HG03342 (cell line): ENCODE data around the gene CCDC177.

Experiments
- ATAC-seq: cut with Tn5 transposase; IDR thresholded peaks from one replicate; pipeline ENCODE4 v1.9.1; 2021; ENCODE audit warnings: mild to moderate bottlenecking, moderate library complexity; ENCODE audit not compliant: unreplicated experiment

CCDC177 gene

GRCh38 chr14:69569859-69570258 is 4.8 kb downstream of the CCDC177 start:
- no peak for ATAC-seq

GRCh38 chr14:69567563-69567962 is 7.1 kb downstream of the CCDC177 start:
- ATAC-seq = no peak

DNA sequence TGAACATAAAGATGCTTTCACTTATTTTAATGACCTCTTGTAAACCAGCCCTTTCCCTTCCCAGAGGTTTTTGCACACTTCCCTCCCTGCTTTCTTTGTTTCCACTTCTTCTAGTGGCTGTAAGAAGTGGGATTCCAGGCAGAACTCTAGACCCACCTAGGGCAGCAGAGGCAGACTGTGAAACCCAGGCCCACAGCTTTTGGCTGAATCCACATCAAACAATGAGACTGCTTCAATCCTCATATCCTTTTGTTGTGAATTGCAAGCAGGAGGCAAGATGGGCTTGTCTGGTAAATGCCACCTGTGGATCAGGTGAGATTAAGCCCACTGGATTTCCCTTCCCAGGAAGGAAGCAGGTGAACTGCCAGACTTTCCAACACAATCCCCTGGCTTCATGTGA is 12.8 kb downstream of the CCDC177 start:
- no peak for ATAC-seq

DNA sequence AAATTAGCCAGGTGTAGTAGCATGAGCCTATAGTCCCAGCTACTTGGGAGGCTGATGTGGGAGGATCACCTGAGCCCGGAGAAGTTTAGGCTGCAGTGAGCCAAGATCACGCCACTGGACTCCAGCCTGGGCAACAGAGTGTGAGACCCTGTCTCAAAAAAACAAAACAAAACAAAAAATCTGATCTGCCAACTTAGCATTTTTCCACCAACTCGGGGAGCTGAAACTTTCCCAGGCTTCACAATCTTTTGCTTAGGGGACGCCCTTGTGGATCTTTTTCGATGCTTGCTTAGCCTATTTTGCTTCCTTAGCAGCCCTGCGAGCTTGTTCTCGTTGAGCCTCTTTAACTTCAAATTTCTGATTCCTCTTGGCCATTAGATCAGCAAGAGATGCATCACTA is 13.8 kb downstream of the CCDC177 start:
- ATAC-seq = no peak

- no peak for ATAC-seq
These were observed 15.1 kb downstream of the CCDC177 start for GRCh38 chr14:69559581-69560011.

DNA sequence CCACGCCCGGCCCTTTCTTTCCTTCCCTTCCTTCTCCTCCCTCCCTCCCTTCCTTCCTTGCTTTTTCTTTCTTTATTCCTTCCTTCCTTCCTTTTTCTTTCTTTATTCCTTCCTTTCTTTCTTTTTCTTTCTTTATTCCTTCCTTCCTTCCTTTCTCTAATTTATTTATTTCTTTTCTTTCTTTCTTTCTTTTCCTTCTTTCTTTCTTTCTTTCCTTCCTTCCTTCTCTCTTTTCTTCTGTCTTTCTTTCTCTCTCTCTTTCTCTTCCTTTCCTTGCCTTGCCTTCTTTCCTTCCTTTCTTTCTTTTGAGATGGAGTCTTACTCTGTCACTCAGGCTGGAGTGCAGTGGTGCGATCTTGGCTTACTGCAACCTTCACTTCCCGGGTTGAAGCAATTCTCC is 15.9 kb downstream of the CCDC177 start:
- ATAC-seq = no peak

GRCh38 chr14:69554500-69554899 is 20.2 kb downstream of the CCDC177 start:
- no peak for ATAC-seq

DNA sequence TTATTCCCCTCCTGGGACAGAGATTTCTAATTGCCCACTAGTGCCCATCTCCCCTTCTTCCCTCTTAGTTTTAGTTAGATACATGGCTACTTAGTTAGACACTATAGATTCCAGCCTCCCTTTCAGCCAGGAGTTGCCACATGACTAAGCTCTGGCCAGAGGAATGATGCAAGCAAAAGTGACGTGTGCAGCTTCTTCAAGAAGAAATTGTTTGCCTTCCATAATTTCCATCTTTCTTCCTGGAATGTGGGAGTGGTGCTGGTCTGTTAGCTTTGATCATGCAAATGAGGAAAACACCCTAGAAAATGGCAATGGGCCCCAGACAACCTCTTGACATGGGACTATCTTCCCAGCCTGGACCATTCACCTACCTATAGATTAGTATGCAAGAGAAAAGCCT is 21.4 kb downstream of the CCDC177 start:
- ATAC-seq = no peak

DNA sequence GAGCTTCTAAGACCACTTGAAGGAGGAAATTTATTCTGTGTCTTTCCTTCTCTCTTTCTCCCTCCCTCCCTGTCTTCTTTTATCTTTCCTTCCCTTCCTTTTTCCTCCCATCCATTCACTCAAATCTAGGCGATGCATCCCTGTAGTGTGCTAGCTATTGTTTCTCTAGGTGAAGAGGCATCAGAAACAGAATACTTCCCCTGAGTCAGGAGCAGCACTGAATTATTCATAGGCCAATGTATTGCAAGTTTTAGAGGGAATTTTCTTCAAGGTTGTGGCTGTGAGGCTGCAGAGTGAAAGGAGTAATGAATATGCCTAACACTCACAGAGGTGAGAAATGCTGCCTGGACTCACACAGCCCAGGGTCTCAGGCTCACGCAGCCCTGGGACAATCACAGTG is 23.2 kb downstream of the CCDC177 start:
- no peak for ATAC-seq

DNA sequence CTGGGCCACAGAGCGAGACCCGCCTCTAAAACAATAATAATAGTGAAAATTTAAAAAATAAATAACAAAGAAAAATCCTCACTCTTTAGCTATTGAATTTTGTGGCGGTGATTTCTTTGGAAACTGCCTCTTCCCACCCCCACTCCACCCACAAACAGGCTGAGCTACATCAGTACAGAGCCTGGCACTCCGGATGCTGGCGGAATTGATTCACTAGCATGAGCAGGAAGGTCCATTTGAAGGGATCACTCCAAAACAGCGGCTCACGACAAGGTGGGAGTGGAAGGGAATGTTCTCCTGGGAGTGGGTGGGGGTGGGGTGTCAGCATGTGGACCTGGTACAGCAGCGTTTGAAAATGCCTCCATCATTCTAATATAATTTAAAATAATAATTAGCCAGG is 26.1 kb downstream of the CCDC177 start:
- ATAC-seq = no peak

GRCh38 chr14:69547701-69548348 is 26.8 kb downstream of the CCDC177 start:
- ATAC-seq = no peak

- no peak for ATAC-seq
These were observed 31.1 kb downstream of the CCDC177 start for GRCh38 chr14:69543341-69544115.

GRCh38 chr14:69542311-69542710 is 32.4 kb downstream of the CCDC177 start:
- ATAC-seq = no peak

DNA sequence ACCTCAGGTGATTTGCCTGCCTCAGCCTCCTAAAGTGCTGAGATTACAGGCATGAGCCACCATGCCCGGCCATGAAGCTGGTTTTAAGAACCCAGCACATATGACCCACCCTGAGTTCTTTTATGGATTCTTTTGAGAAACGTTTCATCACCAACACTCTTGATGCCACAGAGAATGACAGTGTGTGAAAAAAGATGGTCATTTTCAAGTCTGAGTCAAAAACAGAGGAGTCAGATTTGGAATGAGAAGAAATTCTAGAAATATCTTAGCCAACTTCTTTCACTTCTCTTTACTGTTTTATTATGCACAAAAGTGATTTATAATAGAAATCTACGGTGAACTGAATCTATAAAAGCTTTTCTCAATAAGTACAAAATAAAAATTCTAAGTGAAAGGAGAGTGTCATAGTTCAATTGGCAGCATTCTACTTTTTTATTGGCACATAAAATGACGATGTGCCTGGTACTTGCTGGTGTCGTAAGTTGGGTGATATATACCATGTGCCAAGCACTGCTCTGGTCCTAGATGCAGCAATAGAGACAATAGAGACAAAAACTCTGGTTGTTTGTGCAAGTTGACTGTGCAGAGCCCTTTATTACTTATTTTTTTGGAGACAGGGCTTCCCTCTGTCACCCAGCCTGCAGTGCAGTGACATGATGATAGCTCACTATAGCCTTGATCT is 33.9 kb downstream of the CCDC177 start:
- no peak for ATAC-seq

GRCh38 chr14:69539631-69540410 is 34.9 kb downstream of the CCDC177 start:
- no peak for ATAC-seq

GRCh38 chr14:69538766-69539165 is 35.9 kb downstream of the CCDC177 start:
- ATAC-seq = no peak

- no peak for ATAC-seq
These were observed 36.8 kb downstream of the CCDC177 start for GRCh38 chr14:69537900-69538299.

GRCh38 chr14:69536971-69537370 is 37.7 kb downstream of the CCDC177 start:
- ATAC-seq = no peak

GRCh38 chr14:69535230-69535848 is 39.3 kb downstream of the CCDC177 start:
- no peak for ATAC-seq

DNA sequence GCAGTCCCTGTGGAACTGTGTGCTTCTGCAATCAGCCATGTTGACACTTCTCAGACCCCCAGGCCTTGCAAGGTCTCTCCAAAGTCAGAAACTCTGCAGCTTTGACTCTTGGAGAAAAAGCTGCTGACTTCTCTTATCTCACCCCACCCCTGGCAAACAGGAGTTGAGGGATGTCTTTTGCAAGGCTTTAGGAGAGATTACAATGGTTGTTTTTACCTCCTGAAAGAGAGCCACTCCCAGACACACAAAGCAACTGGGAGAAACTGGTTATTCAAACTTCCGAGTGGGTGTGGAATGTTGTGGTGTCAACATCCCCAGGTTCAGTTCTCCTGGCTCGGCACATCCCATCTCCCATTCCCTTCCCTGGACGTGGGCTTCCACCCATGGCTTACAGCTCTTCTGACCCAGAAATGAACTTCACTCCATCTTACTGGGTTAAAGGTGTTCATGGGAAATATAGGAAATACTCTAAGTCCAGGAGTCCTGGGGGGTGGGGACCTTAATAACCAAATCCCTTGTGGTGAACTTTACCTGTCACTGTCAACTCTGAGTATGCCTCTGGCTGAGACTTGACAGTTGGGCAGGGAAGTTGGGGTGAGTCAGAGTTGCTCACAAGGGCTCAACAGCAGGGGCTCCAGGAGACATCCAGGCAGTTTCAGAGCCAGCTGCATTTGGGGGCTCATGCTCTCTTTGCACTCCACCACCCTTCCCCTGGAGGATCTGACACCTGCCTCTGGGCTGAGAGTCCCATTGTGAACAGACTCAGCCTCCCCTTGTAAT is 41.9 kb downstream of the CCDC177 start:
- no peak for ATAC-seq
